HG02623 (cell line): Measurements from ENCODE around the gene TBCB.
A peak's percentile ranks its signal among the peaks of the same experiment; 100 is the strongest.
"Not testable (repeated sequence)": the region's sequence is repeated elsewhere in the genome, so short reads cannot be mapped to it uniquely, and the experiment has no call there.

Experiments
- ATAC-seq: cut with Tn5 transposase; IDR thresholded peaks from one replicate; pipeline ENCODE4 v1.9.1; 2021; ENCODE audit warnings: moderate library complexity; ENCODE audit not compliant: unreplicated experiment

Gene TBCB

GRCh38 chr19:36134867-36135266 is 19.6 kb downstream of the TBCB start:
- not testable (repeated sequence) for ATAC-seq

- no peak for ATAC-seq
These were observed 21.9 kb downstream of the TBCB start for GRCh38 chr19:36136964-36137686.

- no peak for ATAC-seq
These were observed 23.8 kb downstream of the TBCB start for GRCh38 chr19:36139120-36139472.

- peak; percentile 77 for ATAC-seq
These were observed 24.4 kb downstream of the TBCB start, which contains the start of gene CAPNS1 for GRCh38 chr19:36139473-36140303. TSS of gene CAPNS1 (plus strand) at chr19:36140066. CDS start at chr19:36141012, 946 bp downstream.

GRCh38 chr19:36140304-36141038 is 25.2 kb downstream of the TBCB start:
- no peak for ATAC-seq

- no peak for ATAC-seq
These were observed 26.0 kb downstream of the TBCB start for GRCh38 chr19:36141039-36141927.

- no peak for ATAC-seq
These were observed 26.8 kb downstream of the TBCB start for GRCh38 chr19:36142046-36142445.

GRCh38 chr19:36142496-36142895 is 27.2 kb downstream of the TBCB start:
- ATAC-seq: no peak

- no peak for ATAC-seq
These were observed 29.4 kb downstream of the TBCB start for GRCh38 chr19:36144624-36145023.

GRCh38 chr19:36149673-36150406 is 34.6 kb downstream of the TBCB start:
- no peak for ATAC-seq

GRCh38 chr19:36150586-36150985 is 35.3 kb downstream of the TBCB start:
- ATAC-seq: no peak

- no peak for ATAC-seq
These were observed 36.1 kb downstream of the TBCB start for GRCh38 chr19:36151144-36152018.

GRCh38 chr19:36152019-36152351 is 36.7 kb downstream of the TBCB start:
- no peak for ATAC-seq

GRCh38 chr19:36152352-36153091 is 37.3 kb downstream of the TBCB start, which contains the start of gene COX7A1:
TSS of gene COX7A1 (minus strand) at chr19:36152447. CDS start at chr19:36152407, 40 bp downstream.
- no peak for ATAC-seq

GRCh38 chr19:36153126-36153525 is 37.9 kb downstream of the TBCB start:
- no peak for ATAC-seq

- ATAC-seq: no peak
These were observed 45.7 kb downstream of the TBCB start for GRCh38 chr19:36160821-36161596.

- no peak for ATAC-seq
These were observed 48.5 kb downstream of the TBCB start for GRCh38 chr19:36163813-36164212.
